Neural progenitor cell (in vitro differentiated cells): Measurements from ENCODE around the gene FOXN3. TPM values are rescaled to one million over a fixed set of nuclear protein-coding genes. Genes with fewer than 3 reads are reported as not detected.
"Not testable (repeated sequence)": the region's sequence is repeated elsewhere in the genome, so short reads cannot be mapped to it uniquely, and the experiment has no call there.

Experiments
- DNase-seq: peaks from one replicate; pipeline ENCODE4 v3.0.0-alpha.2; 2016; ENCODE audit warnings: low spot score
- H2AFZ ChIP-seq: fragments of 200-600 bp; sonication (generic); replicated peaks from 2 replicates; pipeline ENCODE4 v1.6.1; 2016; ENCODE audit warnings: antibody characterized with exemption
- H3F3A ChIP-seq: fragments of 200-600 bp; sonication (generic); 2 replicates; pipeline ENCODE4 v1.6.1; 2016; ENCODE audit warnings: antibody characterized with exemption, low read depth
- H3K27ac ChIP-seq: fragments of 200-600 bp; sonication (generic); 2 replicates; pipeline ENCODE4 v1.5.1; 2016; ENCODE audit warnings: mild to moderate bottlenecking
- H3K27me3 ChIP-seq: fragments of 200-600 bp; sonication (generic); 2 replicates; pipeline ENCODE4 v1.6.1; 2016; ENCODE audit warnings: mild to moderate bottlenecking, moderate library complexity
- H3K36me3 ChIP-seq: fragments of 200-600 bp; sonication (generic); 2 replicates; pipeline ENCODE4 v1.5.1; 2016
- H3K4me1 ChIP-seq: fragments of 200-600 bp; sonication (generic); 2 replicates; pipeline ENCODE4 v1.6.1; 2016; ENCODE audit warnings: mixed run types
- H3K4me2 ChIP-seq: fragments of 200-600 bp; sonication (generic); 2 replicates; pipeline ENCODE4 v1.6.1; 2016
- H3K4me3 ChIP-seq: fragments of 200-600 bp; sonication (generic); 2 replicates; pipeline ENCODE4 v1.5.1; 2016
- H3K79me2 ChIP-seq: fragments of 200-600 bp; sonication (generic); 2 replicates; pipeline ENCODE4 v1.6.1; 2016; ENCODE audit warnings: low read depth
- H3K9ac ChIP-seq: fragments of 200-600 bp; sonication (generic); 2 replicates; pipeline ENCODE4 v1.6.1; 2016
- H3K9me3 ChIP-seq: fragments of 200-600 bp; sonication (generic); 2 replicates; pipeline ENCODE4 v1.5.1; 2016; ENCODE audit warnings: low read depth
- H4K20me1 ChIP-seq: fragments of 200-600 bp; sonication (generic); 2 replicates; pipeline ENCODE4 v1.6.1; 2016; ENCODE audit warnings: low read depth
- H3K27ac Mint-ChIP-seq: 3 replicates; pipeline ENCODE4 v1.8.0; 2021; ENCODE audit warnings: mixed read lengths
- H3K27me3 Mint-ChIP-seq: 2 replicates; pipeline ENCODE4 v1.8.0; 2022; ENCODE audit warnings: low read depth, mild to moderate bottlenecking, inconsistent platforms, moderate library complexity, mixed read lengths; ENCODE audit not compliant: insufficient read depth
- H3K36me3 Mint-ChIP-seq: 3 replicates; pipeline ENCODE4 v1.8.0; 2021; ENCODE audit warnings: mixed read lengths
- H3K4me1 Mint-ChIP-seq: 3 replicates; pipeline ENCODE4 v1.8.0; 2021; ENCODE audit warnings: mixed read lengths
- H3K4me3 Mint-ChIP-seq: 3 replicates; pipeline ENCODE4 v1.8.0; 2021; ENCODE audit warnings: mild to moderate bottlenecking, moderate library complexity, mixed read lengths
- H3K9me3 Mint-ChIP-seq: 3 replicates; pipeline ENCODE4 v1.8.0; 2020; ENCODE audit warnings: mixed read lengths
- EZH2 ChIP-seq: fragments of 200-600 bp; sonication (generic); IDR thresholded peaks from 2 replicates; pipeline ENCODE4 v1.6.1; 2017; ENCODE audit warnings: antibody characterized with exemption, mild to moderate bottlenecking, moderate library complexity
- EZH2phosphoT487 ChIP-seq: fragments of 200-600 bp; sonication (generic); IDR thresholded peaks from 2 replicates; pipeline ENCODE4 v1.6.1; 2017; ENCODE audit warnings: antibody characterized with exemption
- total RNA-seq: library from RNA; depleted of rRNA; stranded (reverse); fragments of >200 nt; gene quantifications from 2 replicates; pipeline ENCODE4 v1.2.3, GENCODE V29; 2015; ENCODE audit warnings: low replicate concordance
- TF ChIP-seq, protein P1 (sequence below): fragments of 200-600 bp; sonication (generic); IDR thresholded peaks from 2 replicates; pipeline ENCODE4 v1.5.1; 2017; ENCODE audit warnings: antibody characterized with exemption, mild to moderate bottlenecking

The FOXN3 gene
- total RNA-seq, 1 donor from 2014 or later: 39.5 TPM

DNA sequence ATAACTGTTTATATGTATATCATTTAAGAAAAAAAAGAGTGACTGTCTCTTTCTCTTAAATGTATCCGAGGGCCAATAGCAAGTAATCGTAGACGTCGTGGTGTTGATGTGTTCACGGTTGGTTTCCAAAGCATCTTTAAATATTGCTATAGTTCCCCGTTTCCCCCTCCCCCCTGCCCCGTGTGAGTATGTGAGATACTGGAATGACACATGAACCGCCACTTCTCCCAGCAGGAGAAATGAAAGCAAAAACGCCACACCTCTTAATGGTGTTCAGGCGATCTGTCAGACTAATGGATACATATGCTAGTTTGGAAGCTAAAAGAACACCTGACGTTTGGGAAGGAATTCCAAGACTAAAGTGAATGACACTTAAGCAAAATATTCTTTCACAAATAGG is 258.3 kb downstream of the FOXN3 start:
- no peaks in the 10 kb centered on the region for H3K9me3 ChIP-seq
- no peaks in the 10 kb centered on the region for H3K4me1 Mint-ChIP-seq
- H3K4me2 ChIP-seq: no peak overlapping the region
- H3K4me1 ChIP-seq: no peaks in the 10 kb centered on the region
- TF ChIP-seq EZH2 (no peak), EZH2phosphoT487 (no peak)
- TF ChIP-seq, protein P1, sequence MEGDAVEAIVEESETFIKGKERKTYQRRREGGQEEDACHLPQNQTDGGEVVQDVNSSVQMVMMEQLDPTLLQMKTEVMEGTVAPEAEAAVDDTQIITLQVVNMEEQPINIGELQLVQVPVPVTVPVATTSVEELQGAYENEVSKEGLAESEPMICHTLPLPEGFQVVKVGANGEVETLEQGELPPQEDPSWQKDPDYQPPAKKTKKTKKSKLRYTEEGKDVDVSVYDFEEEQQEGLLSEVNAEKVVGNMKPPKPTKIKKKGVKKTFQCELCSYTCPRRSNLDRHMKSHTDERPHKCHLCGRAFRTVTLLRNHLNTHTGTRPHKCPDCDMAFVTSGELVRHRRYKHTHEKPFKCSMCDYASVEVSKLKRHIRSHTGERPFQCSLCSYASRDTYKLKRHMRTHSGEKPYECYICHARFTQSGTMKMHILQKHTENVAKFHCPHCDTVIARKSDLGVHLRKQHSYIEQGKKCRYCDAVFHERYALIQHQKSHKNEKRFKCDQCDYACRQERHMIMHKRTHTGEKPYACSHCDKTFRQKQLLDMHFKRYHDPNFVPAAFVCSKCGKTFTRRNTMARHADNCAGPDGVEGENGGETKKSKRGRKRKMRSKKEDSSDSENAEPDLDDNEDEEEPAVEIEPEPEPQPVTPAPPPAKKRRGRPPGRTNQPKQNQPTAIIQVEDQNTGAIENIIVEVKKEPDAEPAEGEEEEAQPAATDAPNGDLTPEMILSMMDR: no peak
- no peaks in the 10 kb centered on the region for H3K9me3 Mint-ChIP-seq
- H3K79me2 ChIP-seq: no peaks in the 10 kb centered on the region
- H3K4me3 ChIP-seq: no peak overlapping the region
- H3K27ac ChIP-seq: no peak overlapping the region
- H3K36me3 ChIP-seq: no peaks in the 10 kb centered on the region
- H3K9ac ChIP-seq: no peak overlapping the region
- no peak for DNase-seq
- H3K27me3 ChIP-seq: no peaks in the 10 kb centered on the region
- H2AFZ ChIP-seq: no peak overlapping the region
- no peaks in the 10 kb centered on the region for H3K27me3 Mint-ChIP-seq
- H3K27ac Mint-ChIP-seq: no peak overlapping the region
- H3F3A ChIP-seq: no peaks in the 10 kb centered on the region
- peaks cover 20% of the 10 kb centered on the region for H3K36me3 Mint-ChIP-seq
- H4K20me1 ChIP-seq: peaks cover 4% of the 10 kb centered on the region
- no peak overlapping the region for H3K4me3 Mint-ChIP-seq

DNA sequence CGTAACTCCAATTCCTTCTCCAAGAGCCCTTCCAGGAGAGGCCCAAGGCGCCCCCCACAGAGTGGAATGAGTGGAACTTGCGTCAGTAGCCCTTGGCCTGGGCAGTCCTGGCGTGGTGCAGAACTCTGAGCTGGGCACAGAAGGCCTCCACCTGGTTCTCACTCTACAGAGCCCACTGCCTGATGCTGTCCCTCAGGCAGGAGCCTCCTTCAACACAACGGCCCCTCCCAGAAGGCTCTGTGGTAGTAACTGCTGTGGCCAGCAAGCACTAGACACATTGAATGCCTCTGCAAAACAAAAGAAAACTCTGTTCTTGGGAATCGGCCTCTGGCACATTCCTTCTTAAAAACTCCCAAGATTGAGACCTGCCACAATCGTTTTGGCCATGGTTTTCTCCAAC is 258.9 kb downstream of the FOXN3 start:
- not testable (repeated sequence) for H3K36me3 ChIP-seq, H3K27ac Mint-ChIP-seq, H3K27ac ChIP-seq, H3K4me2 ChIP-seq, H3K27me3 Mint-ChIP-seq, DNase-seq, H3K4me3 ChIP-seq, H2AFZ ChIP-seq, H3K4me1 ChIP-seq, H4K20me1 ChIP-seq, H3K4me1 Mint-ChIP-seq, H3K9ac ChIP-seq, H3K9me3 ChIP-seq, H3K9me3 Mint-ChIP-seq, H3K27me3 ChIP-seq, H3F3A ChIP-seq, H3K4me3 Mint-ChIP-seq, H3K79me2 ChIP-seq
- H3K36me3 Mint-ChIP-seq: peaks cover 20% of the 10 kb centered on the region

DNA sequence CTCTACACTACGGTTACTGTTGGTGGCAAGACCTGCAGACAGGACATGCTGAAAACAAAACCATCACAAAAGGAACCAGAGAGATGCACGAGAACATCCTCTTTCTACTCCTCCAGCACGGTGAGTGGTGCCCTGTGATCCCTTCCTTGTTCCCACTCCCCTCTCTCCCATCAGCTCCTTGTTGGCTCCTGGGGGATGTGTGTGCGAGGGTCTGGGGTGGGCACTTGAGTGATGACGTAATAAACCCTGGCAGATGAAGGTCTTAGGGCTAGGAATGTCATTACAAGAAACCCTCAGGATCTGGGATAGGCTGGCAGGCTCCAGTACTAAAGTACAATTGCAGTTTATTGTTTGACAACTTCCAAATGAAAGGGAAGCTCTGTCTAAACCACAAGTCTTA is 261.5 kb downstream of the FOXN3 start:
- TF ChIP-seq EZH2phosphoT487 (no peak), EZH2 (no peak)
- TF ChIP-seq, protein P1: no peak
- H3K36me3 ChIP-seq: no peaks in the 10 kb centered on the region
- H3K4me2 ChIP-seq: no peak overlapping the region
- H3K9me3 ChIP-seq: no peaks in the 10 kb centered on the region
- no peaks in the 10 kb centered on the region for H3K4me1 Mint-ChIP-seq
- no peak overlapping the region for H3K27ac Mint-ChIP-seq
- H3K27me3 ChIP-seq: no peaks in the 10 kb centered on the region
- H3K4me3 ChIP-seq: no peak overlapping the region
- H3K79me2 ChIP-seq: no peaks in the 10 kb centered on the region
- H3K4me1 ChIP-seq: no peaks in the 10 kb centered on the region
- H3K9ac ChIP-seq: no peak overlapping the region
- no peak overlapping the region for H3K4me3 Mint-ChIP-seq
- H4K20me1 ChIP-seq: peaks cover 2% of the 10 kb centered on the region
- no peaks in the 10 kb centered on the region for H3F3A ChIP-seq
- H3K27me3 Mint-ChIP-seq: no peaks in the 10 kb centered on the region
- DNase-seq: no peak
- H3K27ac ChIP-seq: no peak overlapping the region
- H3K36me3 Mint-ChIP-seq: peaks cover 10% of the 10 kb centered on the region
- H2AFZ ChIP-seq: no peak overlapping the region
- no peaks in the 10 kb centered on the region for H3K9me3 Mint-ChIP-seq

DNA sequence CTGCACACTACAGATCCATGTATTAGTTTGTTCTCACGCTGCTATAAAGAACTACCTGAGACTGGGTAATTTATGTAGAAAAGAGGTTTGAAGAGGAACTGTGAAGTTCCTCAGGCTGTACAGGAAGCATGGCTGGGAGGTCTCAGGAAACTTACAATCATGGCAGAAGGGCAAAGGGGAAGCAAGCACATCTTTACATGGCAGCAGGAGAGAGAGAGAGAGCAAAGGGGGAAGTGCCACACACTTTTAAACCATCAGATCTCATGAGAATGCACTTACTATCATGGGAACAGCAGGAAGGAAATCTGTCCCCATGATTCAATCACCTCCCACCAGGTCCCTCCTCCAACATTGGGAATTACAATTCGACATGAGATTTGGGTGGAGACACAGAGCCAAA is 265.3 kb downstream of the FOXN3 start:
- not testable (repeated sequence) for H3K4me1 Mint-ChIP-seq, H3K9me3 ChIP-seq, H2AFZ ChIP-seq, H3K4me3 Mint-ChIP-seq, H3K36me3 Mint-ChIP-seq, H3K27ac Mint-ChIP-seq, H3K27me3 Mint-ChIP-seq, H3K4me1 ChIP-seq, H3K79me2 ChIP-seq, H3K4me2 ChIP-seq, DNase-seq, H3K9ac ChIP-seq, H3K9me3 Mint-ChIP-seq, H4K20me1 ChIP-seq, H3K36me3 ChIP-seq, H3K27me3 ChIP-seq, H3K27ac ChIP-seq, H3F3A ChIP-seq, H3K4me3 ChIP-seq
